T-helper 2 cell treated with Interferon-gamma antibody and Interleukin-4, amounts not matched to agents 5 μg/mL and 100 μg/mL, for 36 hours (primary cell): ENCODE results near the gene SCRN1.
"Not testable (repeated sequence)": the region's sequence is repeated elsewhere in the genome, so short reads cannot be mapped to it uniquely, and the experiment has no call there.

Source experiments
- DNase-seq: peaks from one replicate; pipeline ENCODE4 v3.0.0; 2021; ENCODE audit warnings: low spot score
- H3K27ac Mint-ChIP-seq: one replicate; pipeline ENCODE4 v1.8.0; 2021; ENCODE audit warnings: mild to moderate bottlenecking, mixed read lengths
- H3K27me3 Mint-ChIP-seq: one replicate; pipeline ENCODE4 v1.8.0; 2021; ENCODE audit warnings: low read depth, mixed read lengths
- H3K36me3 Mint-ChIP-seq: one replicate; pipeline ENCODE4 v1.8.0; 2021; ENCODE audit warnings: low read depth, mixed read lengths
- H3K4me1 Mint-ChIP-seq: one replicate; pipeline ENCODE4 v1.8.0; 2021; ENCODE audit warnings: low read depth, mixed read lengths
- H3K4me3 Mint-ChIP-seq: one replicate; pipeline ENCODE4 v1.8.0; 2022; ENCODE audit warnings: mild to moderate bottlenecking, moderate library complexity, mixed read lengths
- H3K9me3 Mint-ChIP-seq: one replicate; pipeline ENCODE4 v1.8.0; 2021; ENCODE audit warnings: mixed read lengths

The SCRN1 gene

GRCh38 chr7:29893351-29893965 is 96.1 kb downstream of the SCRN1 start:
- no peaks in the 10 kb centered on the region for H3K36me3 Mint-ChIP-seq
- H3K27ac Mint-ChIP-seq: no peak overlapping the region
- no peak for DNase-seq
- no peak overlapping the region for H3K4me3 Mint-ChIP-seq
- H3K27me3 Mint-ChIP-seq: no peaks in the 10 kb centered on the region
- H3K9me3 Mint-ChIP-seq: no peaks in the 10 kb centered on the region
- no peaks in the 10 kb centered on the region for H3K4me1 Mint-ChIP-seq

GRCh38 chr7:29892231-29892630 is 97.4 kb downstream of the SCRN1 start:
- Mint-ChIP-seq H3K4me1 (no peaks in the 10 kb centered on the region), H3K9me3 (no peaks in the 10 kb centered on the region), H3K36me3 (no peaks in the 10 kb centered on the region), H3K27ac (no peak overlapping the region), H3K27me3 (no peaks in the 10 kb centered on the region), H3K4me3 (no peak overlapping the region)
- DNase-seq: no peak

DNA sequence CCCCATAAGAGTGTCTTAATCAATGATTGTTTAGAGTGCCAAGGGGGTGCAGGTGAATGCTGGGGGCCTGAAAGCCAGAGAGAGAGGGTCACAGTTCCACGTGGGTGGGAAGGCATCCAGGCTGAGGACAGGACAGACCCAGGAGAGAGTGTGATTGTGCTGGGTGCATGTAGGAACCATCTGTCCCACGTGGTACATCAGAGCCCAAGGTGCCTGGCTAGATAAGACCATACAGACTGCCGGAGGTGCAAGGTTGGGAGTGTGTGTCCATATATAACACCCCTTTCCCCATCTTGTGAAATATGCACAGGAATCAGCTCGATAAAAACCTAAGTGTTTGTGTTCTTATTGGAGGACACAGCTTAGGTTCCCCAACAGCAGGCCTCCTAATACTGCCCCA is 97.8 kb downstream of the SCRN1 start:
- H3K4me1 Mint-ChIP-seq: no peaks in the 10 kb centered on the region
- no peaks in the 10 kb centered on the region for H3K27me3 Mint-ChIP-seq
- no peaks in the 10 kb centered on the region for H3K36me3 Mint-ChIP-seq
- H3K27ac Mint-ChIP-seq: no peak overlapping the region
- DNase-seq: no peak
- no peaks in the 10 kb centered on the region for H3K9me3 Mint-ChIP-seq
- no peak overlapping the region for H3K4me3 Mint-ChIP-seq

DNA sequence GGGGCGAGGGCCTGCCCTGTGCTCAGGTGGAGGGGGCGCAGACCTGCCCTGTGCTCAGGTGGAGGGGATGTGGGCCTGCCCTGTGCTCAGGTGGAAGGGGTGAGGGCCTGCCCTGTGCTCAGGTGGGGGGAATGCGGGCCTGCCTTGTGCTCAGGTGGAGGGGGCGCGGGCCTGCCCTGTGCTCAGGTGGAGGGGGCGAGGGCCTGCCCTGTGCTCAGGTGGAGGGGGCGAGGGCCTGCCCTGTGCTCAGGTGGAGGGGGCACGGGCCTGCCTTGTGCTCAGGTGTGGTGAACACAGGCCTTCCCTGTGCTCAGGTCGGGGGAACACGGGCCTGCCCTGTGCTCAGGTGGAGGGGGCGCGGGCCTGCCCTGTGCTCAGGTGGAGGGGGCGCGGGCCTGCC is 98.8 kb downstream of the SCRN1 start:
- not testable (repeated sequence) for H3K36me3 Mint-ChIP-seq, H3K27me3 Mint-ChIP-seq, DNase-seq, H3K4me1 Mint-ChIP-seq, H3K4me3 Mint-ChIP-seq, H3K9me3 Mint-ChIP-seq, H3K27ac Mint-ChIP-seq

DNA sequence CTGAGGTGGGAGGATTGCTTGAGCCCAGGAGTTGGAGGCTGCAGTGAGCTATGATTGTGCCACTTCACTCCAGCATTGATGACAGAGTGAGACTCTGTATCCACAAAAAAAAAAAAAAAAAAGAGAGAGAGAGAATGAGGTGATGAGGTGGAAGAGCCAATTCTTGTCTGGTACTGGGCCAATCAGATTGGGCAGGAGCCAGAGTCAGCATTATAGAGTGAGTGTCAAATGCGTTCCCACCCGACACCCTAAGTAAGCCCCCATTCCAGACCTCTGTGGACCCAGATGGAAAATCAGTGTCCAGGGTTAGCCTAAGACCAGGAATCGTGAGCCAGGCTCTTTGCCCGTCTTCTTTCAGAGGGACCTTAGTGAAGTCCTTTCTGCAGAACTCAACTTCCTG is 99.3 kb downstream of the SCRN1 start:
- Mint-ChIP-seq H3K9me3 (no peaks in the 10 kb centered on the region), H3K4me3 (no peak overlapping the region), H3K27ac (peak overlapping the region; percentile 31), H3K36me3 (no peaks in the 10 kb centered on the region), H3K27me3 (peaks cover 6% of the 10 kb centered on the region), H3K4me1 (no peaks in the 10 kb centered on the region)
- DNase-seq: no peak

- DNase-seq: no peak
- H3K4me3 Mint-ChIP-seq: no peak overlapping the region
- H3K27ac Mint-ChIP-seq: no peak overlapping the region
- no peaks in the 10 kb centered on the region for H3K36me3 Mint-ChIP-seq
- peaks cover 14% of the 10 kb centered on the region for H3K27me3 Mint-ChIP-seq
- no peaks in the 10 kb centered on the region for H3K9me3 Mint-ChIP-seq
- H3K4me1 Mint-ChIP-seq: no peaks in the 10 kb centered on the region
Observed at GRCh38 chr7:29889288-29889687, 100.3 kb downstream of the SCRN1 start.

DNA sequence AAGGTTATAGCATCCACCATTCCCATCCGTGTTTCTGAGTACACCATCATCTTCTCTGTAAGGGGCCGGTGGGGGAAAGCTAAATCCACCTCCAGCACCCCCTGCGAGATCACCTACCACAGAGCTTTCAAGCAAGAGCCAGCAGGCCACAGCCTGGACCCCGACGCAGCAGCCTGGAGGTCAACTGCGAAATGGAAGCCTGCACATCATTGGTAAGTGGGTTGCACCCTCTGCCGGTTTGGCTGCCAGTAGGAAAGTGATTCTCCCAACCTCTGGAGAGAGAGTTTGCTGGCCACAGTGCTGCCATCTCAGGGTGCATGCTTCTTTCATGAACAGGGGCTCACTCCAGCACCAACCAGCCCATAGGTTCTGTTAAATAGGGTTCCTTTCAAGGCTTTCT is 101.6 kb downstream of the SCRN1 start:
- Mint-ChIP-seq H3K9me3 (no peaks in the 10 kb centered on the region), H3K4me3 (no peak overlapping the region), H3K27ac (no peak overlapping the region), H3K27me3 (peaks cover 21% of the 10 kb centered on the region), H3K36me3 (no peaks in the 10 kb centered on the region), H3K4me1 (no peaks in the 10 kb centered on the region)
- no peak for DNase-seq

DNA sequence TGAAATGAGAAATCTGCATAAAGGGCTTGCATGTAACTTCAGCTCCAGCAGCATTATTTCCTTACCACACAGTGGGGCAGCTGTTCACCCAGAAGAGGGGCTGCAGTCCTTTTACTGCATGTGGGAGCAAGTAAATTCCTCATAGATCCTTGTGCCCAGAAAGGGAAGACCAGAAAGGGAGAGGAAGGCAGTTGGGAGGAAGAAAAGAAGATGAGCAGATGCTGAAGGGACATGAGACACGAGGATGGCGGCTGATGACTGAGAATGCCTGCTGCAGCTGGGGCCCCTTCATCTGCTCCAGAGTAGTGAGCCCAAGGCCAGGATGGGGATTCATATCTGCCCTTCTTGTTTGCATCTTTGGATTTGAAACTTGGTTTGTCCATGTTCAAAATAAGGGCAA is 102.8 kb downstream of the SCRN1 start:
- no peak for DNase-seq
- H3K4me1 Mint-ChIP-seq: no peaks in the 10 kb centered on the region
- no peaks in the 10 kb centered on the region for H3K36me3 Mint-ChIP-seq
- no peaks in the 10 kb centered on the region for H3K9me3 Mint-ChIP-seq
- peaks cover 23% of the 10 kb centered on the region for H3K27me3 Mint-ChIP-seq
- no peak overlapping the region for H3K4me3 Mint-ChIP-seq
- no peak overlapping the region for H3K27ac Mint-ChIP-seq

GRCh38 chr7:29885626-29886025 is 104.0 kb downstream of the SCRN1 start:
- DNase-seq: no peak
- Mint-ChIP-seq H3K27ac (no peak overlapping the region), H3K27me3 (peaks cover 23% of the 10 kb centered on the region), H3K4me1 (no peaks in the 10 kb centered on the region), H3K4me3 (no peak overlapping the region), H3K36me3 (no peaks in the 10 kb centered on the region), H3K9me3 (no peaks in the 10 kb centered on the region)

DNA sequence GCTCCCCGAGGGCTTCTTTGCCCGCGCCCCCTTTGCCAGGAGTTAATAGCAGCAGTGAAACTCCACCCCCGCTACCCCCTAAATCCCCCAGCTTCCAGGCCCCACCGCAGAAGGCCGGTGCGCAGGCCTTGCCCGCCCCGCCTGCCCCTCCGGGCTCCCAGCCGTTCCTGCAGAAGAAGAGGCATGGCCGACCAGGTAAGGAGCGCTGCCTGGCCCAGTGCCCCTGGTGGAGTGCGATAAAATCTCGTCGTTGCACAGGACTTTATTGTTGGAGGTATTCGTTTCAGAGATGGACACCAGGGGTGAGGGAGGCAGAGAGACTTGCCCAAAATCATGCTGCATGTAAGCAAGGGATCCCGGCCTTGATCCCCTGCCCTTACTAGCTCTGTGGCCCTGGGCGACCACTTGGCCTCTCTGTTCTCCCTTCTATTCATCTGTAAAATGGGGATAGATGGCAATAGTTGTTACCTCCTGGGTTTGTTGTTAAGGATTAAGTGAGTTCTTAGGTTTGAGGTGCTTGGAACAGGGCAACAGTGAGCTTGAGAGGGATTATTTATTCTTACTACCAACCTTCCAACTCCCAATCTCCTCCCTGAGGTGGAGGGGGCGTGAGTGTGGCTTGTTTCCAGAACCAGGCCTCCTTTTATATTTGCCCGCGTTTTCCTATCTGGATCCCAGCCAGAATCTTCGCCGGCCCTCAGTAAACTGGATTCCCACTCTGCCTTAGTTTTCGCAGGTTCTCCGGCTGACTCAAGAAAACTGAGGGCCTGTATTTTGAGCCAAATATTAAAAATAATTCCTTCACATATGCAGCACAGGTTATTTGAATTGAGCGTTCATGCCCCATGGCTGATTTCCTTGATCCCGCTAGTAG is 105.0 kb downstream of the SCRN1 start:
- DNase-seq: no peak
- H3K4me3 Mint-ChIP-seq: no peak overlapping the region
- H3K27ac Mint-ChIP-seq: no peak overlapping the region
- H3K36me3 Mint-ChIP-seq: no peaks in the 10 kb centered on the region
- peaks cover 23% of the 10 kb centered on the region for H3K27me3 Mint-ChIP-seq
- no peaks in the 10 kb centered on the region for H3K4me1 Mint-ChIP-seq
- no peaks in the 10 kb centered on the region for H3K9me3 Mint-ChIP-seq

DNA sequence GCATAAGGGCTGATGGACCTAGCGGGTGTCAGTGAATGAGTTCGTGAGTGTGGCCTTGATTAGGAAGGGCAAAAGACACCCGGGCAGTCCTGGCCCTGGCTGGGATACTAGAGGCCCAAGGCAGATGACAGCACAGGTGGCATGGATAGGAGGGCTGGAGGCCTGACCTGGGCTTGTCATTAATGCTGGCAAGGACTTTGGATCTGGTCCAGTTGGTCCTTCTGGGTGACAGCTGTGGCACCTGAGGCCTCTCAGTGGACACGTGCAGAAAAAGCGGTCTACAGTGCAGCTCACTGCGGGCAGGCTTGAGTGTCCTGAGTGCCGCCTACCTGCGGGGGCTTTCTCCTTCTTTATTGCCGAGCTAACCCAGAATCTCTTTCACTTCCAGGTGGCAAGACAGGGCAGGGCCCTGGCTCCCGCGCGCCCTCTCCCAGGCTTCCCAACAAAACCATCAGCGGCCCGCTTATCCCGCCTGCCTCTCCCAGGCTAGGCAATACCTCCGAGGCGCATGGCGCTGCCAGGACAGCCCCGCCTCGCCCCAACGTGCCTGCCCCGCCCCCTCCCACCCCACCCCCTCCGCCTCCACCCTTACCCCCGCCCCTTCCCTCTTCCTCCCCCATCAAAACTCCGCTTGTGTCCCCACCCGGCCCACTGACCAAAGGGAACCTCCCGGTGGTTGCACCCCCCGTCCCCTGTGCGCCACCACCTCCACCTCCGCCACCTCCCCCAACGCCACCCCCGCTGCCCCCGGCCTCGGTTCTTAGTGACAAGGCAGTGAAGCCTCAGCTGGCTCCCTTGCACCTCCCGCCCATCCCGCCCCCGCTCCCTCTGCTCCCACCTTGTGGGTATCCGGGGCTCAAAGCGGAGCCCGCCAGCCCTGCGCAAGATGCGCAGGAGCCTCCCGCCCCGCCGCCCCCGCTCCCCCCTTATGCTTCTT is 105.9 kb downstream of the SCRN1 start:
- Mint-ChIP-seq H3K4me3 (no peak overlapping the region), H3K27me3 (peaks cover 23% of the 10 kb centered on the region)
- no peak for DNase-seq

DNA sequence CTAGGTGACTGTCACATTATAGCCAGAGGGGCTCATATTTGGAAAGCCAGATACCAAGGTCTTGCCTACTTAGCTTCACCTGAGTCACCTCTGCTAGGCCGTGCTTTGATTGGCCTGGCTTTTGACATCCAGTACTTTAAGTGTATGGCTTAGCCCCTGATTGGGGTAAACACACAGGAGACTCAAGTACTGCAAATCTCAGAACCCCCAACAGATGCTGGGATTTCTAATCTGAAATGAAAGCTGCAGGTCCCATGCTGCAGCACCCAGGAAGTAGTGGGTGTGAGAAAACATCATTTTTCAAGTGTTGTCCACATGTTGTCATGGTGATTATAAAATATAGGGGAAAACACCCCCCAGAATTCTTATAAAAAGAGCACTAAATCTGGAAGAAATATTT is 107.1 kb downstream of the SCRN1 start:
- no peak for DNase-seq
- H3K36me3 Mint-ChIP-seq: no peaks in the 10 kb centered on the region
- H3K27me3 Mint-ChIP-seq: peaks cover 30% of the 10 kb centered on the region
- no peak overlapping the region for H3K4me3 Mint-ChIP-seq
- H3K4me1 Mint-ChIP-seq: no peaks in the 10 kb centered on the region
- no peaks in the 10 kb centered on the region for H3K9me3 Mint-ChIP-seq
- no peak overlapping the region for H3K27ac Mint-ChIP-seq

More for the DNA sequence above, 105.9 kb downstream of the SCRN1 start:
- Mint-ChIP-seq H3K9me3 (no peaks in the 10 kb centered on the region), H3K4me1 (no peaks in the 10 kb centered on the region), H3K27ac (no peak overlapping the region), H3K36me3 (no peaks in the 10 kb centered on the region)

- Mint-ChIP-seq H3K36me3 (no peaks in the 10 kb centered on the region), H3K4me1 (no peaks in the 10 kb centered on the region), H3K9me3 (no peaks in the 10 kb centered on the region), H3K27me3 (peaks cover 30% of the 10 kb centered on the region), H3K4me3 (no peak overlapping the region), H3K27ac (no peak overlapping the region)
- no peak for DNase-seq
Observed at GRCh38 chr7:29881724-29882123, 107.9 kb downstream of the SCRN1 start.

- Mint-ChIP-seq H3K9me3 (no peaks in the 10 kb centered on the region), H3K4me1 (no peaks in the 10 kb centered on the region), H3K27me3 (peaks cover 21% of the 10 kb centered on the region), H3K4me3 (no peak overlapping the region), H3K27ac (no peak overlapping the region), H3K36me3 (no peaks in the 10 kb centered on the region)
- DNase-seq: no peak
Observed at GRCh38 chr7:29879609-29880008, 110.0 kb downstream of the SCRN1 start.
